ENCODE data around the gene TAF9. TPM values are rescaled to one million over a fixed set of nuclear protein-coding genes. Genes with fewer than 3 reads are reported as not detected.

Gene TAF9
- total RNA-seq, 4 donors from 2014 or later, result 26.8 to 48.1 (median 31.2) TPM

DNA sequence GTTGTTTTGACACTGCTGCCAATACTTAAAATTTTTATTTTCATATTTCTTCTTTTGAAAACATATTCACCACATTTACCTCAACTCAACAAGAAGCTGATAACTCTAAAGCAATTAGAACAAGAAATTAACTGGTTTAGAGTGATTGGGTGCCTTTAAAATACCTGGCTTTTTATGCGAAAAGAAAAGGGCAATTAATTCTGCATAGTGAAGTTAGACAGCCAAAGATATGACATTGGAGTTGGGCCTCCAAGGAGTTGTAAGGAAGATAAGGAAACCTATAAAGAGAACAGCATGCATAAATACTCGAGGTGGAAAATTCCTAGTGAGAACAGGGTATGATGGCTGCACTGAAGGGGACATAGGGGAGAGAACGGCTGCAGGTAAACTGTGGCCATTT, 9.6 kb downstream of the TAF9 start:
- intact Hi-C loops (cut with DNase I; ENCODE audit: low total_unique reads), result no loop called here
- WGBS, 2 donors, result 90 to 92% methylated on average over 3 of the region's 3 CpGs
- no peak for DNase-seq (ENCODE audit: low spot score in 2 of 2)
- TF ChIP-seq, protein P1, sequence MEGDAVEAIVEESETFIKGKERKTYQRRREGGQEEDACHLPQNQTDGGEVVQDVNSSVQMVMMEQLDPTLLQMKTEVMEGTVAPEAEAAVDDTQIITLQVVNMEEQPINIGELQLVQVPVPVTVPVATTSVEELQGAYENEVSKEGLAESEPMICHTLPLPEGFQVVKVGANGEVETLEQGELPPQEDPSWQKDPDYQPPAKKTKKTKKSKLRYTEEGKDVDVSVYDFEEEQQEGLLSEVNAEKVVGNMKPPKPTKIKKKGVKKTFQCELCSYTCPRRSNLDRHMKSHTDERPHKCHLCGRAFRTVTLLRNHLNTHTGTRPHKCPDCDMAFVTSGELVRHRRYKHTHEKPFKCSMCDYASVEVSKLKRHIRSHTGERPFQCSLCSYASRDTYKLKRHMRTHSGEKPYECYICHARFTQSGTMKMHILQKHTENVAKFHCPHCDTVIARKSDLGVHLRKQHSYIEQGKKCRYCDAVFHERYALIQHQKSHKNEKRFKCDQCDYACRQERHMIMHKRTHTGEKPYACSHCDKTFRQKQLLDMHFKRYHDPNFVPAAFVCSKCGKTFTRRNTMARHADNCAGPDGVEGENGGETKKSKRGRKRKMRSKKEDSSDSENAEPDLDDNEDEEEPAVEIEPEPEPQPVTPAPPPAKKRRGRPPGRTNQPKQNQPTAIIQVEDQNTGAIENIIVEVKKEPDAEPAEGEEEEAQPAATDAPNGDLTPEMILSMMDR (IDR thresholded peaks at IDR 0.05), result no peak
- H3K4me3 ChIP-seq (ENCODE audit: low read depth, poor library complexity, severe bottlenecking), result no peak overlapping the region

DNA sequence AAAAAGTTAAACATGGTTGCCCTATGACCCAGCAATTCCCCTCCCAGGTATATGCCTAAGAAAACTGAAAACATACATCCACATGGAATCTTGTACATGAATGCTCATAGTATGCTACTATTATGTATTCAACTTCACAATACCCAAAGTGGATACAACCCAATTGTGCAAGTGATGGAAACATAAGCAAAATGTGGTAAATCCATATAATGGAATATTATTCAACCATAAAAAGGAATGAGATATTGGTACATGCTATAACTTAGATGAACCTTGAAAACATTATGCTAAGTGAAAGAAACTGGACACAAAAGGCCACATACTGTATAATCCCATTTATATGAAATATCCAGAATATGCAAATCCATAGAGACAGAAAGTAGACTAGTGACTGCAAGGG, 18.7 kb downstream of the TAF9 start:
- intact Hi-C loops (cut with DNase I; ENCODE audit: low total_unique reads), result no loop called here
- DNase-seq (ENCODE audit: low spot score in 2 of 2), result no peak
- TF ChIP-seq, protein P1 (IDR thresholded peaks at IDR 0.05), result no peak
- no peak for TF ChIP-seq POLR2A (IDR thresholded peaks at IDR 0.05)
- no peak overlapping the region for H3K4me3 ChIP-seq (ENCODE audit: low read depth, poor library complexity, severe bottlenecking)

DNA sequence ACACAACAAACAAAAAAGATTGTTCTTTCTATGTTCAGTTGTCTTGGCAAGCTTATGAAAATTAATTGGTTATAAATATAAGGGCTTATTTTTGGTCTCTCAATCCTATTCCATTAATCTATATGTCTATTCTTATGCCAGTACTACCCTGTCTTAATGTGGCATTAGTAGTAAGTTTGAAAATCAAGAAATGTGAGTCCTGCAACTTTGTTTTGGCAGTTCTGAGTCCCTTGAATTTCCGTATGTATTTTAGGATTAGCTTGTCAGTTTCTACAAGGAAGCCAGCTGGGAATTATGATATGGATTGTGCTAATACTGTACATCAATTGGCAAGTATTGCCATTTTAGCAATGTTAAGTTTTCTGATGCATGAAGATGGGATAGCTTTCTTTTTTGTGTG, 26.2 kb downstream of the TAF9 start:
- WGBS, 2 donors, result 42 to 50% methylated on average over 1 of the region's 1 CpG
- no peak overlapping the region for H3K4me3 ChIP-seq (ENCODE audit: low read depth, poor library complexity, severe bottlenecking)
- intact Hi-C loops (cut with DNase I; ENCODE audit: low total_unique reads), result no loop called here
- DNase-seq (ENCODE audit: low spot score in 2 of 2), result no peak
- TF ChIP-seq, protein P1 (IDR thresholded peaks at IDR 0.05), result no peak
- no peak for TF ChIP-seq POLR2A (IDR thresholded peaks at IDR 0.05)

DNA sequence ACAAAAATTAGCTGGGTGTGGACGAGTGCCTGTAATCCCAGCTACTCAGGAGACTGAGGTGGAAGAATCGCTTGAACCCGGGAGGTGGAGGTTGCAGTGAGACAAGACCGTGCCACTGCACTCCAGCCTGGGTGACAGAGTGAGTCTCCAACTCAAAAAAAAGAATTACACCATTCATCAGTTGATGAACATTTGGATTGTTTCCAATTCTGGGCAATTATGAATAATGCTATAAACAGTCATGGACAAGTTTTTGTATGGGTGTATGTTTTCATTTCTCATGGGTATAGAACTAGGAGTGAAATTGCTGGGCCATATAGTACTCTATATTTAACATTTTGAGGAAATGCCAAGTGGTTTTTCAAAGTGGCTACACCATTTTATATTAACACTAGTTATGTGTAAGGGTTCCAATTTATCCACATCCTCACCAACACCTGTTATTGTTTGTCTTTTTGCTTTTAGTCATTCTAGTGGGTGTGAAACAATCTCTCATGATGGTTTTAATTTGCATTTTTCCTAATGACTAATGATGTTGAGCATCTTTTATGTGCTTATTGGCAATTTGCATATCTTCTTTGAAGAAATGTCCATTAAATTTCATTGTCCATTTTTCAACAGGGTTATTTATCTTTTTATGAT, 27.7 kb downstream of the TAF9 start:
- TF ChIP-seq, protein P1 (IDR thresholded peaks at IDR 0.05), result no peak
- no peak for TF ChIP-seq POLR2A (IDR thresholded peaks at IDR 0.05)
- intact Hi-C loops (cut with DNase I; ENCODE audit: low total_unique reads), result no loop called here
- 88 to 89% methylated on average over 4 of the region's 4 CpGs for WGBS, 2 donors
- no peak overlapping the region for H3K4me3 ChIP-seq (ENCODE audit: low read depth, poor library complexity, severe bottlenecking)
- no peak for DNase-seq (ENCODE audit: low spot score in 2 of 2)

DNA sequence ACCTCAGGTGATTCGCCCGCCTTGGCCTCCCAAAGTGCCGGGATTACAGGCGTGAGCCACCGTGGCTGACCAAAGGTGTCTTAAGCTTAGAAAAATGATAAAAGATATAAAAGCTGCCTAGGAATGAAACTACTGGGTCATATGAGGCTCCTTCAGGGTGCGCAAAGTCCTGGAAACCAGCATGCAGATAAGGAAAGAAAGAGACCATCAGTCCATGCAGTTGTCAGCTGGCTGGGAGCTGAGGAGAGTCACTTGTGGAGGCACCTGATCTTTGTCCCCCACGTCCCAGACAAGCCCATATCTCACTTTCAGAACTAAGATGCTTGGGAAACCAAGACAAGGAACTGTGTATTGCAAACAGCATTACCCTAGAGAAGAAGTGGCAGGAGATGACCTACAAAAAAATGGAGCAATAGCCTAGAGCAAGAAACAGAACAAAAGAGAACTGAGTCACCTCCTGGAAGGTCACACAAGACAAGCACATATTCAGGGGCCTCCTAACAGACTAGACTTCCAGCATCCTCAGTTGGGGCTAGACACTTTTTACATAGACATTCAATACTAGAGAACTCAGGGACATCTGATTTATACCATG, 33.9 kb downstream of the TAF9 start:
- WGBS, 2 donors, result 93 to 94% methylated on average over 7 of the region's 7 CpGs
- DNase-seq (ENCODE audit: low spot score in 2 of 2), result no peak
- no peak for TF ChIP-seq POLR2A (IDR thresholded peaks at IDR 0.05)
- TF ChIP-seq, protein P1 (IDR thresholded peaks at IDR 0.05), result no peak
- intact Hi-C loops (cut with DNase I; ENCODE audit: low total_unique reads), result no loop called here
- no peak overlapping the region for H3K4me3 ChIP-seq (ENCODE audit: low read depth, poor library complexity, severe bottlenecking)

All from lower leg skin (tissue), 4 donors.